CD4-positive, alpha-beta T cell treated with Interleukin-4 for 4 hours (primary cell): ENCODE measurements around the gene ERCC3.
"Not testable (repeated sequence)": the region's sequence is repeated elsewhere in the genome, so short reads cannot be mapped to it uniquely, and the experiment has no call there.

Experiments used
- DNase-seq: peaks from one replicate; pipeline ENCODE4 v3.0.0-alpha.2; 2020

The ERCC3 gene

DNA sequence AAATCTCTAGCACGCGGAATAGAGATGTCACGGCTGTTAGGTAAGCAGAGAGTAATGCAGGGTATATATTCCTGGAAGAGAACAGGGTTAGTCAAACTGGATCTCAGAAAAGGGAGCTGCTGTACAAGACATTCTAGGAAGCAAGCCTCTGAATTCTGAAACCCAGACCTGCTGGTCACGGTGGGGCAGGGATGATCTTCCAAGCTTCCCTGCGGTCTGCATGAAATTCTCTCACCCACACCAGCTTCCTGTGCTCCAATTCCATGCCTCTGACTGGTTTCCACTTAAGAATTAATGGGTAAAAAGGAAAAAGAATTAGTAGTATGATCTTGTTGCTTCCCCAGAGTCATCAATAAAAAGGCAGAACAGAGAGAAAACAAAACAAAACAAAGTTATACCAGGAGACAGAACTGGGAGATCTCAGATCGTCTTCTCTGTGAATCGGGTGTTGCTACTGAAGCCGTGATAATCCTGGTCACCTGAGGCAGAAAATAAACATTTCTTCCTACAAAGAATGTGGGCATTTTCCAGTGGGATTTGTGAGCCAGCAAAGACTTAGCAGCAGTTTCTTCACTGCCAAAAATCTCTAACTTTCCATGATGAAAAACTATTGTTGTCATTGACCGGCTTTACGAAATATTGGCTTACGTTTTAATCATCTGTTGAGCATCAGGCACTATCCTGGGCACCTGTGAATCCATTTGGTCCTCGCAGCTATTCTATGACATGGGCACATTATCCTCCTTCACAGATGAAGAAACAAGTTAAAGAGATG, 68.6 kb downstream of the ERCC3 start:
- no peak for DNase-seq

DNA sequence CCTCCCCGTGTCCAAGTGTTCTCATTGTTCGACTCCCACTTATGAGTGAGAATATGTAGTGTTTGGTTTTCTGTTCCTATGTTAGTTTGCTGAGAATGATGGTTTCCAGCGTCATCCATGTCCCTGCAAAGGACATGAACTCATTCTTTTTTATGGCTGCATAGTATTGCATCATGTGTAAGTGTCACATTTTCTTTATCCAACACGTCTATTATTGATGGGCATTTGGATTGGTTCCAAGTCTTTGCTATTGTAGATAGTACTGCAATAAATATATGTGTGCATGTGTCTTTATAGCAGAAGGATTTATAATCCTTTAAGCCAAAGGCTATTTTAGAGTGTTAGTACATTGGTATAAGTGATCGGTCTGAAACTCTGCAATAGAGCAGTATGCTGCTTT, 69.8 kb downstream of the ERCC3 start:
- not testable (repeated sequence) for DNase-seq

DNA sequence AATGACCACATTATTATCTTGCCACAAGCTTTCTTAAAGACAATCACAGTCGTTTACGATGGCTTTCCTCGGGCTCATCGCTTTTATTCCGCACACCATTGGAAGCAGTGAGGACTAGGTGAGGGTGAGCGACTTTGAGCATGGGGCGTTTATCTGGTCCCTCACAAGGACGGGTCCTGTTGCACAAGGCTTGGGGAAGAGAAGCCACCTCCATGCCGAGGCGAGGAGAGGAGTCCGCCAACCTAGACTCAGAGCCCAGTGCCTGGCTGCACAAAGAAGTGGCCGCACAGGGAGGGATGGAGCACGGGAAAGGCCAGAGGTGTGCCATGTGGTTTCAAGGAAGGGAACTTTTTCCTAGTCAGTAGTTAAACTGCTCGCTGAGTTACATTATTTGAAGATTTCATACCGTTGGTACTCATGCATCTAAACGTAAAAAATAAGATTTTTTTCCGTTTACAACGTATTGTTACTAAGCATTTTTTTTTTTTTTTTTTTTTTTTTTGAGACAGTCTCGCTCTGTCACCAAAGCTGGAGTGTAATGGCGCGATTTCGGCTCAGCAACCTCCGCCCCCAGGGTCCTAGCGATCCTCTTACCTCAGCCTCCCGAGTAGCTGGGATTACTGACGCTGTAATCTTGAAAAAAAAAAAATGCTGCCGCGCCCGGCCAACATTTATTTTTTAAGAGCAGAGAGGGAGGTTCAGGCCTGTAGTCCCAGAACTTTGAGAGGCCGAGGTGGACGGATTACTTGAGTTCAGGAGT, 73.0 kb downstream of the ERCC3 start:
- DNase-seq, result no peak

DNA sequence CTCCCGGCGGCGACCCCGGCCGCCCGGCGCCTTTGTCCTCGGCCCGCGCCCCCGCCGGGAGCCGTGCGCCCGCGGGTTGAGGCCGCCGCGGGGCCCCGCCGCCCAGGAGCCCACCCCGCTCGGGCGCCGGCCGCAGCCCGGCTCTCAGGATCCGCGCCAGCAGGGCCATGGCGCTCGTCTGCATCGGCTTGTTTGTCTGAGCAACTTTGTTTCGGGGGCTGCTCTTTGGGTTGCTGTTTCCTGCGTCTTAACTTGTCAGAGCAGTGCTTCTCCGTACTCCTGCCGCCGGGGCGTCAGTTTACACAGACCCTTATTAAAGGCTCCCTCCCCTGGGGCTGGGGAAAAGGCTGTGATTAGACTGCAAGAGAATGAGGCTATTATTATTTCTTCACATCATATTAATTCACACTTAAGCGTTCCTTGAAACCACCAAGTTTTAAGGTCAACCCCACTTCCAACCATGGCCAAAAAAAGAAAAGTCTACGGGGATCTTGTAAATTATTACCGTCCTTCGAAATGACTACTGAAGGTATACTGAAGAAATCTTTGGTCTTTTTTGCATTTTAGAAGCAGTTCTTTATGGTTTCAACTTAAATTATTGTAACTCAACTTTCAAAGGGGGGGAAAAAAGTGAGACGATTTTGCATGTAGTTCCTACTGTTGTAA, 73.7 kb downstream of the ERCC3 start, which contains the start of gene CYP27C1:
CYP27C1 (minus strand) TSS at position 198 of the 666 bp plus-strand sequence; CDS start at position 169, 29 bp downstream.
- no peak for DNase-seq

DNA sequence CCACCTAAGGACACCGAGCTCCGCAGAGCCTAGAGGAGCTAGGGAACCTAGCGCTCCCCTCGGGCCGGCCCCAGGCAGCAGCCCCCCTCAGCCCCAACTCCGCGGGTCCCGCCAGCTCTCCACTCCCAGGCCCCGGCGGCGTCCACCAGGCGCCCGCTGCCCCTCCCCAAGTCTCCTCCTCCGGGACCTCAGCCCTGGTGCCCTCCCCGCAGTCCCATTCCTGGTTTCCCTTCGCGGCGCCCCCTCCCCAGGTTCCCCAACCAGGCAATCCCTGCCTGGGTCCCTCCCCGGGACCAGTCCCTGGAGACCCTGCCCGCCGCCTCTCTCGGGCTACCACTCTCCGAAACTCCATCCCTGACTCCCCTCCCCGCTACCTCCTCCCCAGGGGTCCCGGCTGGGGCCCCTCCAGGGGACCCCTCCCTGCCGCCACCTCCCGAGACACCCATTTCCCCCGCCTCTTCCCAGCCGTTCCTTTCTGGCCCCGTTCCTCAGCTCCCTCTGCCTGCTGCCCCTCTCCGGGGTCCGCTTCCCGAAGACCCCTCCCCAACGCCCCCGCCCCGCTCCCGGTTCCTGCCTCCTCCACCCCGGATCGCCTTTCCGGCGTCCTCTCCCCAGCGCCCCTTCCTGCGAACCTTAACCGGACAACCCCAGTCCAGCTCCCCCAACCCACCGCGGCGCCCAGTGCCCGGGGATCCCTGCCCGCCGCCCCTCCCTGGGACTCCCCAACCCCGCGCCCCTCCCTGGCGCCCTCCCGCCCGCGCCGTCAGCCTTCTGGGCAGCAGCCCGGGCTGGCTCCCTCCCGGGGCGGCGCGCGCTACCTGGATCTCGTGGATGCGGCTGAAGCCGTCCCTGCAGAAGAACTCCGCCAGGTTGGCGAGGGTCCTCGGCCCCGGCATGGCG, 74.5 kb downstream of the ERCC3 start:
- DNase-seq, result no peak

DNA sequence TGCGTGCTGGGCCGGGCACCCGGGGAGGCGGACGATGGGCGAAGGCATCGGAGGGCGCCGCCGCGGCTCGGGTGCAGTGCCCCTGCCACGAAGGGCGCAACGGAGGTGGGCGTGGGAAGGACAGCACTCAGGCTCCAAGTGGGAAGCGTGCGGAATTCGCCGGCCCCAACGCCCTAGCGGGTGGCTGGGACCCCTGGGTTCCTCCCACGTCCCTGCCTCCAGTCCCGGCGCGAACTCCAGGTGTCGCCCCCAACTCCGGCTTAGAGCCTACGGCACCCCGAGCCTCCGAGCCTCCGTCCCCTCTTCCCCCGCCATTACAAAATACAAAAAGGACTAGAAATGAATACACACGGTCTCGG, 75.2 kb downstream of the ERCC3 start:
- DNase-seq, result no peak

DNA sequence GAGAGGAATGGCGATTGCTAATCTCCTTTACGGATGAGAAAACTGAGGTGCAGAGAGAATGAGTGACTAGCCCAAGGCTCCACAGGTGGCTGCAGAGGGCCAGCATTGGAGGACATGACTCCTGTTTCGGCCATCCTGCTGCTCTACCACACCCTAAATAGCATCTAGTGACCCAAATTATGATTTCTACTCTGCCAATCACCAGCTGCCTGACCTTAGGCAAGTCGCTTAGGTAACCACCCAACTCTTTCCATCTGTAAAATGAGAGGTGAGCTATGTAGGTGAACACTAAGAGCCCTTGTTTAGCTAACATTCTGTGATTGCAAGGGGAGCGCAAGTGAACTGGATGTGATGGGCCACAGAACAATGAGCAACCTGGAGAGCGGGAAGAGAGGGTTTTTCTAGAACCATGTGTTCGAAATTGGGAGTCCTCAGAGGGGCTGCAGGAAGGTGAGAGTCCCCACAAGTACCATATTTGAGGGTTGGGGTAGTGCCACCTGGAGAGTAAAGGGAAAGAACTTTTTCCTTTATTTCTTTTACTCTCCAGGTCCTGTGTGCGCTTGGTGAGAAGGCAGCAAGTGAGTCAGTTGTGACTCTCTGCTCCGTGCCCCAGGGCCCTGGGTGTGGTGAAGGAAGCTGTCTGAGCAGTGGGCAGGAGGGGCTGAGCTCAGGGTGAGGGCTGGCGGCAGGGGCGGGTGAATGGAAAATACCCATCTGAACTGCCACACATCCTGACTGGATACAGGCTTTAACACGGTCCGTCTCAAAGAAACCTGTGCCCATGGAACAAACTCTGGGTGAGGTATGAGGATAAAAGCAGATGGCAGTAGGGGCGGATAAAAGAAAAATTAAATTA, 76.2 kb downstream of the ERCC3 start:
- no peak for DNase-seq

DNA sequence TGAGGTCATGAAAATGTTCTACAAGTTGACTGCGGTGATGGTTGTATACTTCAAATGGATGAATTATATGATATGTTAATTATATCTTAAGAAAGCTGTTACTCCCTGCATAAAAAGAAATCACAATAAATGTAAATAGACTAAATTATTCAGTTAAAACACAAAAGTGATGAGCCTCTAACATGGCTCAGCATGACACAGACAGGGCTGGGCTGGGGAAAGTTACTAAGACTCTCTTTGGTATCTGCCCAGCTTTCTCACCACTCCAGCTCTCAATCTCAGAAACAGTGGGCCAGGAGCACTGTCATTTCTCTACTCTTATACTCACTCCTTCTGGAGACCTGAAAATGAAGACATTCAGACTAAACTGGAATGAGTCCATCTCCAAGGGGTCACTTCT, 77.4 kb downstream of the ERCC3 start:
- DNase-seq, result no peak

DNA sequence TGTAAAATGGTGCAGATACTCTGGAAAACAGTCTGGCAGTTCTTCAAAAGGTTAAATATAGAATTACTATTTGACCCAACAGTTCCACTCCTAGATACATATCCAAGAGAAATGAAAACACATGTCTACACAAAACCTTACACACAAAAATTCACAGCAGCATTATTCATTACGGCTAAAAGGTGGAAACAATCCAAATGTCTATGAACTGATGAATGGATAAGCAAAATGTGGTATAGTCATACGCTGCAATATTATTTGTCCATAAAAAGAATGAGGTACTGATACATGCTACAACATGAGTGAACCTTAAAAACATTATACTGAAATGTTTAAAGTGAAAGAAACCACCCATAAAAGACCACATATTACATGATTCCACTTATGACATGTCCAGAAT, 77.8 kb downstream of the ERCC3 start:
- DNase-seq, result no peak

DNA sequence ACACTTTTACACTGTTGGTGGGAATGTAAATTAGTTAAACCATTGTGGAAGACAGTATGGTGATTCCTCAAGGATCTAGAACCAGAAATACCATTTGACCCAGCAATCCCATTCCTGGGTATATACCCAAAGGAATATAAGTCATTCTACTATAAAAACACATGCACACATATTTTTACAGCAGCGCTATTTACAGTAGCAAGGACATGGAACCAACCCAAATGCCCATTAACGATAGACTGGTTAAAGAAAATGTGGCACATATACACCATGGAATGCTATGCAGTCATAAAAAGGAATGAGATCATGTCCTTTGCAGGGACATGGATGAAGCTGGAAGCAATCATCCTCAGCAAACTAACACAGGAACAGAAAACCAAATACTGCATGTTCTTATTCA, 79.7 kb downstream of the ERCC3 start:
- not testable (repeated sequence) for DNase-seq

DNA sequence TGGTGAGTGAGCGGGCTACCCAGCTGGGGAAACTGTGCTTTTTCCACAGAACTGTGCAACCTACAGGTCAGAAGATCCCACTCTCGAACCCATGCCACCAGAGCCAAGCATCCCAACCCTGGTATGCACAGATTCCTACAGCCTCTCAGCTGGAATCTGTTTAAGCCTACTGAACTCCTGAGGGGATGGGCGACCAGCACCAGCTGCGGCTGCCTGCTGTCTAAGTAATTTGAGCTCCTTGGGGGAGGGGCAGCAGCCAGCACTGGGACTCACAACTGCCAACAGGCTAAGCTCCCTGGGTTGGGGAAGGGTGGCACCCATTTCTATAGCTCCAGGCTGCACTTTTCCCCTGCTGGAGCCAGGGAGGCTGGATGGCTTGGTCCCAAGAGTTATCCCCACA, 85.6 kb downstream of the ERCC3 start:
- DNase-seq, result no peak
